WI38 (cell line): ENCODE results near the gene SPSB3.
A peak's percentile ranks its signal among the peaks of the same experiment; 100 is the strongest.

Experiments
- H3K4me3 ChIP-seq: 2 replicates; pipeline ENCODE4 v1.5.1; 2011; ENCODE audit warnings: low read depth, mild to moderate bottlenecking, control low read depth, low read length
- TF ChIP-seq, protein P1 (sequence below): IDR thresholded peaks from 2 replicates; pipeline ENCODE4 v1.5.1; 2012; ENCODE audit warnings: low read depth, mild to moderate bottlenecking, control low read depth, low read length

The SPSB3 gene

DNA sequence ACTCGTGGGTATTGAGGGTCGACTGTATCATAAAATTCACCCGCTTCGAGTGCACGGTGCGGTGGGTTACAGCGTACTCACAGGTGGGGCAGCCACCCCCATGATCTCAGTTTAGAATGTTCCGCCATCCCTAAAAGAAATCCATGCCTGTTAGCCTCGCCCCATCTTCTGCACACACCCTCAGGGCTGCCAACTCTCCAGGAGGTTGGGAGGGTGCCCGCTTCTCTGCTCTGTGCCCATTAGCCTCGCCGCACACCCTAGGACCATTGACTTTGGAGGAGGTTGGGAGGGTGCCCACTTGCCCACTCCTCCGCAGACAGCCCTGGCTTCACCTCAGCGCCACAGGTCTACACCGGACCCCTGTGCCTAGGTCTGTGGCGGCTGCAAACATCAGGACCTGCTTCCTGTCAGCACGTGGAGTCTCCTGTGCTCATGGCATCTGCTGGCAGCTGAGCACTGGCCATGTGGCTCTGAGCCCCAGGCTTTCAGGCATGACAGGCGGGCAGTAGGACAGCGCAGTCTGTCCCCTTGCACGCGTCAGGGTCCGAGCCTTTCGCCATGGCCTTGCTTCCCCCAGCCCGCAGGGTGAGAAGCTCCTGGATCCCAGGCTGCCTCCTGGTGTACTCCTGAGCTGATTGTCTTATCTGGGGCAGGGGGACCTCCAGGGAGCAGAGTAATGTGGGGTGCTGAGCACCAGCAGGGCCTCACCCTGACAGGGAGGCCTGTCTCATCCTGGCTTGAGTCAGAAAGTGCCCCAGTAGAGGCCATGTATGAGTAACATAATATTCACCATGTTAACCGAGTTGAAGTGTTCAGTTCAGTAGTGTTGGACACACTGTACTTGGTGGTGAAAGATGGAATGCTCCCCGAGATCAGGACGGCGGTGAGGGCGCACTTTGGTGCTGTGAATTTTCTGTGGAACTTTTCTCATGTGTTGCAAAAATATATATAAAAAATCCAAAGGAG lies 32.9 kb downstream of the SPSB3 start:
- no peak overlapping the region for H3K4me3 ChIP-seq
- TF ChIP-seq, protein P1, sequence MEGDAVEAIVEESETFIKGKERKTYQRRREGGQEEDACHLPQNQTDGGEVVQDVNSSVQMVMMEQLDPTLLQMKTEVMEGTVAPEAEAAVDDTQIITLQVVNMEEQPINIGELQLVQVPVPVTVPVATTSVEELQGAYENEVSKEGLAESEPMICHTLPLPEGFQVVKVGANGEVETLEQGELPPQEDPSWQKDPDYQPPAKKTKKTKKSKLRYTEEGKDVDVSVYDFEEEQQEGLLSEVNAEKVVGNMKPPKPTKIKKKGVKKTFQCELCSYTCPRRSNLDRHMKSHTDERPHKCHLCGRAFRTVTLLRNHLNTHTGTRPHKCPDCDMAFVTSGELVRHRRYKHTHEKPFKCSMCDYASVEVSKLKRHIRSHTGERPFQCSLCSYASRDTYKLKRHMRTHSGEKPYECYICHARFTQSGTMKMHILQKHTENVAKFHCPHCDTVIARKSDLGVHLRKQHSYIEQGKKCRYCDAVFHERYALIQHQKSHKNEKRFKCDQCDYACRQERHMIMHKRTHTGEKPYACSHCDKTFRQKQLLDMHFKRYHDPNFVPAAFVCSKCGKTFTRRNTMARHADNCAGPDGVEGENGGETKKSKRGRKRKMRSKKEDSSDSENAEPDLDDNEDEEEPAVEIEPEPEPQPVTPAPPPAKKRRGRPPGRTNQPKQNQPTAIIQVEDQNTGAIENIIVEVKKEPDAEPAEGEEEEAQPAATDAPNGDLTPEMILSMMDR: no peak

DNA sequence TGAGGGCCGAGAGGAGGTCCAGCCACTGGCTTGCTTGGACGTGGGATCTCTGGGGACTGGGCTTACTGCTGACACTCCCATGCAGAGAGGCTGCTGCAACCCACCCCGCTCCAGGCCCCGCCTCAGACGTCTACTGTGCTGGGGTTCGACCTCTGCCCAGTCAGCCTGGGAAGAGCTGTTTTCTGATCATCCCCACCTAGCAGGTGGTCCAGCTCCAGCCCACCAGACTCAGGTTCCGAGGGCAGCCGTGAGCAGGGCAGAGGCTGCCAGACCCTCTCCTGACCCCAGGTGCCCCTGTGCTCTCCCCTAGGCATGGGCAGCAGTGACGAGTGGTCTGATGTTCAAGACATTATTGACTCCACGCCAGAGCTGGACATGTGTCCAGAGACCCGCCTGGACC lies 34.4 kb downstream of the SPSB3 start:
- no peak overlapping the region for H3K4me3 ChIP-seq
- TF ChIP-seq, protein P1: no peak

DNA sequence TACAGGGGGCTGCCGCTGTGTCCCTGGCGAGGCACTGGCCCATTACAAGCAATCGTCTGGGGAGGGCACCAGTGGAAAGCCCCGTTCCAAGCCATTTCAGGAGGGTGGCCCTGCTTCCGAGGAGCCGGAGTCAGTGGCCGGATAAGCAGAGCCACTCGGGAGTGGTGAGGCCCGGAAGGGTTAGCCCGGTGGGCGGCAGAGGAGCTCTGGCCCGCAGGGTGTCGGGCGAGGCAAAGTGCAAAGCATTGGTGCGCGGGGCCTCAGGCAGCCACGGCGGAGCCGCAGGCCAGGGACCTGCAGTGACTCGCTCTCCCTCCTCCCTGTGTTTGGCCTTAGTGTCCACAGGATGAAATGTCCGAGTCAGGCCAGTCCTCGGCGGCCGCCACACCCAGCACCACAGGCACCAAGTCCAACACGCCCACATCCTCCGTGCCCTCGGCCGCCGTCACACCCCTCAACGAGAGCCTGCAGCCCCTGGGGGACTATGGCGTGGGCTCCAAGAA lies 35.6 kb downstream of the SPSB3 start:
- no peak overlapping the region for H3K4me3 ChIP-seq
- TF ChIP-seq, protein P1: no peak

DNA sequence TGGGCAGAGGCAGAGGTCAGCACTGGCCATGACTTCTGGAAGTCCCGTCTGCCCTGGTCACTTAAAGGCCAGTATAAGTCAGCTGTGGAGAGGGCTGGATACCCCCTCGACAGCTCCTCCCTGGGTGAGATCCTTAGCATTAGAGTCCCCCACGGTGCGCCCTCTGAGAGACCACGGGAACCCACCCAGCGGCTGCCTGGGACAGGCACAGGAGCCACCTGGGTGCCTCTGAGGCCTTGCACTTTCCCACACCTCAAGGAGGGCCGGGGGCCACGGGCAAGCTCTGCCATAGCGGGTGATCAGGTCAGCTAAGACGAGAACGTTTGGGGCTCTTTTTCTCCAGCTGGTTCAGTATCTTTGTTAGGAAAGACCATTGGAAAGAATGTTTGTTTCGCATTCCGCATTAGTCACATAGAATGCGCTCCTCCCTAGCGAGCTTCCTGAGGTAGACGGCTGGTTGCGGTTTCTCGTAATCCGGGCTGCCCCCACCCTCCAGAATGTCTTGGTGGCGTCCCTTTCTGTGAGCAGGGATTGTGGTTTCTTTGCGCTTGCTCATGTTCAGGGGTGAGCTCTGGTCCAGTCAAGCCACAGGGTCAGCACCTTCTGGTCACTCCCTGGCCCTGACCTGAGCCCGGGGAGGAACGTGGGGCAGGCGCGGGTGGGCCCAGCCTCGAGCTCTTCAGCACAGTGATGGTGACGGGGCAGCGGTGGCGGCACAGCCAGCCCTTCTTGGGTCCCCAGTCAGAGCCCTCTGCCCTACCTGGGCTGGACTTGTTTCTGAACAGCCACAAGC lies 36.3 kb downstream of the SPSB3 start:
- TF ChIP-seq, protein P1: no peak
- H3K4me3 ChIP-seq: 0 out of 2 replicates have a peak overlapping the region, but pooled peaks have one; percentile 16

DNA sequence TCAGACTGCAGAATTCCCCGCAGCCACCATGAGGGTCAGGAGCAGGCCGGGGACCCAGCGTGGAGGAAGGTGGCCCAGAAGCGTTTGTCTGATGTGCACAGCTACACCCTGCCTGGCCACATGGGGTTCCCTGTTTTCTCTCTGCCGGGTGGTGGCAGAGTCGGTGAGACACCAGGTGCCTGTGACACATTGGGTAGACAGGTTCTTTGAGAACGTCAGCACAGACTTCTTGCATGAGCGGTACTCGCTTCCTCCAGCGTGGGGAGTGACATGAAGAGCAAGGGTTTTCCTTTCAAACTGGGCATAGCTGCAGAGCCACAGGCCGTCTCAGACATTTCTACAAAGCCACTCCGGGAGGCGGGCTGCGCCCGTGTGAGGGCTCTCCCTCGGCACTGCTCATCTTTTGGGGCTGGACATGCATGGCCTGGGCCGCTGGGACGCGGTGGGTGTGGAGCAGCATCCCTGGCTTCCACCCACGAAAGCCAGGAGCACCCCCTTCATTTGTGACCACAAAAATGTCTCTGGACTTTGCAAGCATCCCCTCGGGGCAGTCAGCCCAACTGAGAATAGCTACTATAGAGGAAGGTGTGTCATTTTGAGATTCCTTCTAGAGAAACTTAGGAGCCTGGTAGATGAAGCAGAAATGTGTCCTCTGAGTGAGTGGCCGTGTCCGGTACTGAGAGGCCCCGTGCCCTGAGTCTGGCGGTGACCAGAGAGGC lies 37.0 kb downstream of the SPSB3 start:
- 0 out of 2 replicates have a peak overlapping the region, but pooled peaks have one; percentile 16 for H3K4me3 ChIP-seq
- TF ChIP-seq, protein P1: no peak

DNA sequence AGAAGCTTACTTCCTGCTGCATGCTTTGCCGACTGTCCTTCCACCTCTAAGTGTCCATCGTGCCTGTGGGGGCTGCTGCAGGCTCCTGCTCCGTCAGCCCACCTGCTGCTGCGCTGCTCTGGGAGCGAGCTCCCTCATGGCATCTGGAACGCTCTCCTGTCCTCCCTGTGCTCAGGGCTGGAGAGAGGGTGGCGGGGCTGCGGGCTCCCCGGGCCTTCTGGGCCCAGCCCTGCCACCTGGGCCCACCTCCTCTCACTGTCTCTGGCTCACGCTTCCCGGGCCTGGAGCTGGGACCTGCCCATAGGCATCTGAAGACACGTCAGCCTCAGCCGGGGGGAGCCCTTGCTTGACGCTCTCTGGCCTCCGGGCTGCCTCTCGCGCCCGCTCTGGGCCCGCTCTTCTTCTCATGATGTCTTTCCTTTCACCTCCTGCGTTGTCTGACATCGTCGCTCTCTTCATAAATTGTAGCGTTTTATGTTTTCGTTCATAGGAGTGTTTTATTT lies 38.0 kb downstream of the SPSB3 start:
- TF ChIP-seq, protein P1: no peak
- no peak overlapping the region for H3K4me3 ChIP-seq
